ENCODE measurements around the gene CBLN3. TPM values are rescaled to one million over a fixed set of nuclear protein-coding genes. Genes with fewer than 3 reads are reported as not detected.
"Not testable (repeated sequence)": the region's sequence is repeated elsewhere in the genome, so short reads cannot be mapped to it uniquely, and the experiment has no call there.

Gene CBLN3
- total and polyA plus RNA-seq, 7 donors = 0.38 to 1.5 (median 0.70) TPM

GRCh38 chr14:24392325-24393091 lies 37.0 kb downstream of the CBLN3 start:
- Histone ChIP-seq H3K27me3 (ENCODE audit: insufficient read depth in 3 of 3, low read length in 2 of 3) (peaks cover 0 to 31% (median 3%) of the 10 kb centered on the region in 3 donors), H3K27ac (no peak overlapping the region), H3K4me3 (no peak overlapping the region), H3K36me3 (ENCODE audit: insufficient read depth in 1 of 2, low read depth in 1 of 2) (no peaks in the 10 kb centered on the region), H3K4me1 (no peaks in the 10 kb centered on the region), H3K9me3 (no peaks in the 10 kb centered on the region)
- TF ChIP-seq CTCF (IDR thresholded peaks at IDR 0.05) = no peak
- 43 to 46% (median 44%) methylated on average over 8 of the region's 8 CpGs for WGBS, 3 donors
- intact Hi-C loops (cut with DNase I) = no loop called here
- DNase-seq (no peak), ATAC-seq (no peak)

- no peak for DNase-seq
- no peak for TF ChIP-seq CTCF (IDR thresholded peaks at IDR 0.05)
- no peak for ATAC-seq
- H3K4me1 ChIP-seq = no peaks in the 10 kb centered on the region
- H3K9me3 ChIP-seq = no peaks in the 10 kb centered on the region
- 69 to 80% (median 73%) methylated on average over 6 of the region's 6 CpGs for WGBS, 3 donors
- no peak overlapping the region for H3K27ac ChIP-seq
- peaks cover 0 to 31% (median 3%) of the 10 kb centered on the region in 3 donors for H3K27me3 ChIP-seq (ENCODE audit: insufficient read depth in 3 of 3, low read length in 2 of 3)
- intact Hi-C loops (cut with DNase I) = no loop called here
- H3K36me3 ChIP-seq (ENCODE audit: insufficient read depth in 1 of 2, low read depth in 1 of 2) = no peaks in the 10 kb centered on the region
- H3K4me3 ChIP-seq = no peak overlapping the region
Measured at GRCh38 chr14:24390701-24391468, 38.6 kb downstream of the CBLN3 start.

GRCh38 chr14:24389226-24389848 lies 40.1 kb downstream of the CBLN3 start:
- no peak for DNase-seq
- H3K4me1 ChIP-seq = no peaks in the 10 kb centered on the region
- intact Hi-C loops (cut with DNase I) = no loop called here
- no peaks in the 10 kb centered on the region for H3K36me3 ChIP-seq (ENCODE audit: insufficient read depth in 1 of 2, low read depth in 1 of 2)
- ATAC-seq = no peak
- H3K4me3 ChIP-seq = no peak overlapping the region
- 42 to 46% (median 46%) methylated on average over 11 of the region's 11 CpGs for WGBS, 3 donors
- H3K9me3 ChIP-seq = no peaks in the 10 kb centered on the region
- peaks cover 0 to 33% (median 3%) of the 10 kb centered on the region in 3 donors for H3K27me3 ChIP-seq (ENCODE audit: insufficient read depth in 3 of 3, low read length in 2 of 3)
- no peak for TF ChIP-seq CTCF (IDR thresholded peaks at IDR 0.05)
- no peak overlapping the region for H3K27ac ChIP-seq

GRCh38 chr14:24388474-24389179 lies 40.8 kb downstream of the CBLN3 start:
- no peak overlapping the region for H3K27ac ChIP-seq
- WGBS, 3 donors = 19 to 31% (median 24%) methylated on average over 2 of the region's 2 CpGs
- peaks cover 0 to 39% (median 3%) of the 10 kb centered on the region in 3 donors for H3K27me3 ChIP-seq (ENCODE audit: insufficient read depth in 3 of 3, low read length in 2 of 3)
- intact Hi-C loops (cut with DNase I) = no loop called here
- no peak for TF ChIP-seq CTCF (IDR thresholded peaks at IDR 0.05)
- no peaks in the 10 kb centered on the region for H3K9me3 ChIP-seq
- H3K36me3 ChIP-seq (ENCODE audit: insufficient read depth in 1 of 2, low read depth in 1 of 2) = no peaks in the 10 kb centered on the region
- no peaks in the 10 kb centered on the region for H3K4me1 ChIP-seq
- no peak overlapping the region for H3K4me3 ChIP-seq
- ATAC-seq (no peak), DNase-seq (no peak)

- H3K4me3 ChIP-seq; H3K9me3 ChIP-seq; H3K4me1 ChIP-seq; H3K36me3 ChIP-seq (ENCODE audit: insufficient read depth in 1 of 2, low read depth in 1 of 2); intact Hi-C loops (cut with DNase I); ATAC-seq; DNase-seq; H3K27ac ChIP-seq: not testable (repeated sequence)
- H3K27me3 ChIP-seq (ENCODE audit: insufficient read depth in 3 of 3, low read length in 2 of 3) = peaks cover 0 to 33% (median 3%) of the 10 kb centered on the region in 3 donors
- 82 to 89% (median 85%) methylated on average over 5 of the region's 5 CpGs for WGBS, 3 donors
Measured at GRCh38 chr14:24387579-24387978, 41.9 kb downstream of the CBLN3 start.
